GM12874 (cell line): Measurements from ENCODE around the gene DARS1.

ENCODE experiments used
- TF ChIP-seq, protein P1 (sequence below): IDR thresholded peaks from 2 replicates; pipeline ENCODE4 v1.5.1; 2011; ENCODE audit warnings: low read depth, mild to moderate bottlenecking, control low read depth, low read length, moderate library complexity; ENCODE audit not compliant: insufficient read depth

DARS1 gene

DNA sequence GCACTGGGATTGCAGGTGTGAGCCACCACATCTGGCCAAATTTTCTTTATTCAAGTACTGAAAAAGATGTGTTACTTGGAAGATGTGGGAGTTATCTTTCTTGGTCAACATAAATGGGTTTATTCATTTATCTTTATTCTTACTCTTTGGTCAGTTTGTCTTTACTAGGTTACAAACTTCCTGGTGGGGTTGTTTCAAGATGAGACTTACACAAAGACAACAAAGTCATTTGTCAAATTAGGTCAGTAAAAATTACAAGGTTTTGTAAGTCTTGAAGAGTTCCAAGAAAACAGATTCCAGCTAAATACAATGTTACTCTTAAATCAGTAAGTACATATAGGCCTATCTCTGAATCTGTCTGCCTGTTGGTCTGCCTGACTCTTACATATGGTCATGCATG lies 48.9 kb downstream of the DARS1 start:
- TF ChIP-seq, protein P1, sequence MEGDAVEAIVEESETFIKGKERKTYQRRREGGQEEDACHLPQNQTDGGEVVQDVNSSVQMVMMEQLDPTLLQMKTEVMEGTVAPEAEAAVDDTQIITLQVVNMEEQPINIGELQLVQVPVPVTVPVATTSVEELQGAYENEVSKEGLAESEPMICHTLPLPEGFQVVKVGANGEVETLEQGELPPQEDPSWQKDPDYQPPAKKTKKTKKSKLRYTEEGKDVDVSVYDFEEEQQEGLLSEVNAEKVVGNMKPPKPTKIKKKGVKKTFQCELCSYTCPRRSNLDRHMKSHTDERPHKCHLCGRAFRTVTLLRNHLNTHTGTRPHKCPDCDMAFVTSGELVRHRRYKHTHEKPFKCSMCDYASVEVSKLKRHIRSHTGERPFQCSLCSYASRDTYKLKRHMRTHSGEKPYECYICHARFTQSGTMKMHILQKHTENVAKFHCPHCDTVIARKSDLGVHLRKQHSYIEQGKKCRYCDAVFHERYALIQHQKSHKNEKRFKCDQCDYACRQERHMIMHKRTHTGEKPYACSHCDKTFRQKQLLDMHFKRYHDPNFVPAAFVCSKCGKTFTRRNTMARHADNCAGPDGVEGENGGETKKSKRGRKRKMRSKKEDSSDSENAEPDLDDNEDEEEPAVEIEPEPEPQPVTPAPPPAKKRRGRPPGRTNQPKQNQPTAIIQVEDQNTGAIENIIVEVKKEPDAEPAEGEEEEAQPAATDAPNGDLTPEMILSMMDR: no peak

DNA sequence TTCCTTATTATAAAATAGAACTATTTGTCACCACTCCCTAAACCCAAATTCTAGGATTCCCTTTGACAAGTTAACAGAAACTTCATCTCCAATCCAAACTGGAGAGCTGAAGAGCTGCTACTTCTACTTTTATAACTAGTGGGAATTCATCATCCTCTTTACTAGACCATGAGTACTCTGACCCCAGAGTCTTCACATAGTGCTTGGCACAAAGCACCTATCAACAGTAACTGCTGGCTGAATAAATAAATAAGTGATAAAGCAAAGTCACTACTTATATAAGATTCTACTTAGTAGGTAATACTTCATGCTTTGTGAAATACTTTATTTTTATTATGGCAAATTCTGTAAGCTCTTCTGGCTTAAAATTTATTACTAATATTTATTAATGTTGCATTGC lies 49.5 kb downstream of the DARS1 start:
- TF ChIP-seq, protein P1: no peak

DNA sequence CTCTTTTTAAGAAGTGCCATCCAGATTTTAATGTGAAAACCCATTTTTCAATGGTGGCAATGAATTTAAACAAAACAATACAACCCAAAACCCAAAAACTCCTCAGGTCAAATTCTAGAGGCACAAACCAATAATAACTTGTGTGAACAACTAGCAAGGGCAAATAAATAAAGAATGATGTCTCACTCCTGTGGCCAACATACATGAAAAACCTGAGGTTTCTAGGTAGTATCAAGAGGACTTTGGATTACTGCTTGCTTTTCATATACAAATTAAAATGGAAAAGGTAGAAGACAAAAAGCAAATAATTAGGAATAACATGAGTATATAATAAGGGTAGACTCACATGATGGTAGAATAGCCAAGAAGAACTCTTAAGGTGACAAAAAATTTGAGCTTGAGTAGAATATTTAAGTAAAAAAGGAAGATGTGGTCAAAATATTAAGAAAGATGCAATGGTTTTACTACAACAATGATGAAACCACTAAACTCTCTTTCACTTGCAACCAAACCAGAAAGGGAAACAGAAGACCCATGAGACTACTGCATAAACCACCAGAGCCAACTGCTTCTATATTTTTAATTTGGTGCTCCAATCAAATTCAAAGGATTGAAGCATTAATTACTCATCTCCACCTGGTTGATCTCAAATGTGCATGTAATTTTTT lies 53.5 kb downstream of the DARS1 start:
- TF ChIP-seq, protein P1: no peak

DNA sequence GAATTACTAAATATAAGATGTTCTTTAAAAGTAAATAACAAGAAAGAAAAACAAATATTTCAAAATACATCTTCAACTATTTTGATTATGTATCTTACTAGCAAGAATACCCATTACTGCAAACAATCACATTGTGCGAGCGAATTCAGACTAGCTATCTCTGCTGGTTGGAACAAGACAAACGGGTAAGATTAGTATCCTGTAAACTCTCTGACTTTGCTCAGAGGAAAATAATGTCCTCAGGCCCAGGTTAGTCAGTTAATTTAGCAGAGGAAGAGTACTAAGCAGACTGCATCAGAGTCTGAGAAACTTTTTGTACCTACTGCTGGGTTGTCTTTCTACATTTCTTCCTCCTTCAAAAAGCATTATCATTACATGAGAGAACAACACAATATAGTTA lies 58.8 kb downstream of the DARS1 start:
- TF ChIP-seq, protein P1: no peak

DNA sequence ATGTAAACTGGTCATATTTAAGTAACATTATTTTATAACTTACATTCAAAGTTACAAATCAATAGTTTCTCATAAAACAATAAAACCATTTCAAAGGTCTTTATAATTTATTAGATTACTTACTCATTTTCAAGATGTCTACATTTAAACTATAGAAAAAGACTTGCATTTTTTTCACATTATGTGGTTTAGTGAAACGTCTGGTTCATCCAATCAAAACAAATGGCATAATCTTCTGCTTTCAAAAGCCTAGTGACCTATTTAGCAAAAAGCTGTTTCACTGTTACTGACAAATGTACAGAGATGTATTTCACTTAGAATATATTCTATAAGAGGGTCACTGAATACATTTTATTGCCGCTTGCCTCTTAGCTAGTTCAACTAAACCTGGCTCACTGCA lies 59.9 kb downstream of the DARS1 start:
- TF ChIP-seq, protein P1: no peak

DNA sequence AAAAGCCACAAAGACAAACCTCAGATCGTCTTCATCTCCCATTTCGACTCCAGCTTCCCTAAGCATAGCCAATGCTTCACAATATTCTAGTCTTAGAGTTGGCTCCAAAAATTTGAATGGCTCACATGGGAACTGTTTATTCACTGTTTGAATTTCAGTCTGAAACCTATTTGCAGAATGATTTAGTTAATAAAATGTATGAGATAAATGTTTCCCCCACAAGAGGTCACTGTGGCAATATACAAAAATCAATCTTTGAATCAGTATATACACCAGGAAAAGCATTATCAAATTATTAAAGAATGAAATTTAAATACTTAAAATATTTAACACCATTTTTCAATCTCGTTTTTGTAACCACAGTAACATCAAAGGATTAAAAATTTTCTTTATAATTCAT lies 69.2 kb downstream of the DARS1 start:
- TF ChIP-seq, protein P1: no peak

DNA sequence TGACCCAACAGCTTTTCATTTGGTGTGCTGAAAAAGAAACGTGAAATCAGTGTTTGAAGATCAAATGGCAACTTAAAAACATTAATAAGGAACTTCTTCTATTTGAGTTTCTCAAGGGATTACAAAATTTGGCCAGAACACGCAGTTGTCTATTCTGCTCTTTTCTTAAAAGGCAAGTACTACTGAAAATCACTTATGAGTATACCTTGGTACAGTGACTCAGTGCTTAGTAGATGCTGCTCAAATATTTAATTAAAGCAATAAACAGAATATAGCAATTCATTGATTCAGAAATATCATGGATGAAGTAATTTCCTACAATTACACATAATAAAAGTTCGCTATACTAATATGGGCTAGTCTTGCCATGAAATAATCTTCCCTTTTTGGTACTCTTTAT lies 70.9 kb downstream of the DARS1 start:
- TF ChIP-seq, protein P1: no peak
